ENCODE results near the gene KANSL1.

The KANSL1 gene

GRCh38 chr17:46169913-46170638 lies 23.2 kb downstream of the KANSL1 start:
- no peak for DNase-seq (ENCODE audit: low spot score)

DNA sequence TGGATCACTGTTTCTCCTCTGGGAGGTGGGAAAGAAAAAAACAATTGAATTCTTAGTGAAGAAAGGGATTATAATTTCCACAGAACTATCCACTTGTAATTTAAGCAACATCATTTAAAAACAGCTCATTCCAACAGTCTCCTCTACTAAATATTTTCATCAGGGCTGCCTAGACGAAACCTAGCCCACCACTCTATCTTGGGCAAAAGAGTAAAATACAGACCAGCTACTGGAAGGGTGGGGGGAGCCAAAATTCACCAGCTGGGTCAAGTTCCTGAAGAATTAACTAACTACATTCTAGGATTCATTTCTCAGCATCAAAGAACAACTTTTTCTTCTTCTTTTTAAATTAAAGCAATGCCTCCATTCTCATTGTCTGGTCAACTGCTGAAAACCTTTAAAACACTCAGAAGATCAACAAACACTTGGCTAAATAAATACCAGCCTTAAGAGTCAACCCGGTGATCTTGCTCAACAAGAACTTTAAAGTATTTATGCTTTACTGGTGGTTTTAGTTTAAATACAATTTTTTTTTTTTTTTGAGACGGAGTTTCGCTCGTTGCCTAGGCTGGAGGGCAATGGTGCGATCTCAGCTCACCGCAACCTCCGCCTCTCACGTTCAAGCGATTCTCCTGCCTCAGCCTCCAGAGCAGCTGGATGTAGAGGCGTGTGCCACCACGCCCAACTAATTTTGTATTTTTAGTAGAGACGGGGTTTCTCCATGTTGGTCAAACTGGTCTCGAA lies 25.2 kb downstream of the KANSL1 start:
- no peak for DNase-seq (ENCODE audit: low spot score)

GRCh38 chr17:46167267-46167666 lies 26.0 kb downstream of the KANSL1 start:
- DNase-seq (ENCODE audit: low spot score): no peak

DNA sequence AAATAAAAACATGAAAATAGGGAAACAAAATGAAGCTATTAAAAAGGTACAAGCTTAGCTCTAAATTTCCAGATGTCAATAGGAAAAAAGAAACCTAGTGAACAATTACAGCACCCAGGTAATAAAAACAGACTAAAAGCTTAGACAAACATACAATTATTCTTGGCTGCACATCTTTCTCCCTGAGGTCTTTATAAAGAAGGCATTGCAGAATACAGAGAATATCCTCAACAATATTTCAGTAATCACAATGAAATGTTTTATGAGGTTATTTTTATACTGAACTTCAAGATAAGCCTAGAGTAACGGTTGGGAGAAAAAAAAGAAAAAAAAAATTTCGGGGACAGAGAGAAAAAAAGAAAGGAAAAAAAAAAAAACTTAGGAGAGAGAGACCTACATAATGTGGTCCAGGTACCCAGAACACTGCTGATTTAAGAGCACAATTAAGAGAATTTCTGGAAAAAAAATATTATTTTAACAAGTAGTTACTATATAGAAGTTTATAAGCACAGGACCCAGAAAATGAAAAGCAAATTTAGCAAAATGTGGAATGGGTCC lies 26.5 kb downstream of the KANSL1 start:
- no peak for DNase-seq (ENCODE audit: low spot score)

GRCh38 chr17:46163929-46164594 lies 29.2 kb downstream of the KANSL1 start:
- no peak for DNase-seq (ENCODE audit: low spot score)

- no peak for DNase-seq (ENCODE audit: low spot score)
Measured at GRCh38 chr17:46163316-46163715, 29.9 kb downstream of the KANSL1 start.

GRCh38 chr17:46162866-46163265 lies 30.4 kb downstream of the KANSL1 start:
- DNase-seq (ENCODE audit: low spot score): no peak

- DNase-seq (ENCODE audit: low spot score): no peak
Measured at GRCh38 chr17:46160169-46160568, 33.1 kb downstream of the KANSL1 start.

DNA sequence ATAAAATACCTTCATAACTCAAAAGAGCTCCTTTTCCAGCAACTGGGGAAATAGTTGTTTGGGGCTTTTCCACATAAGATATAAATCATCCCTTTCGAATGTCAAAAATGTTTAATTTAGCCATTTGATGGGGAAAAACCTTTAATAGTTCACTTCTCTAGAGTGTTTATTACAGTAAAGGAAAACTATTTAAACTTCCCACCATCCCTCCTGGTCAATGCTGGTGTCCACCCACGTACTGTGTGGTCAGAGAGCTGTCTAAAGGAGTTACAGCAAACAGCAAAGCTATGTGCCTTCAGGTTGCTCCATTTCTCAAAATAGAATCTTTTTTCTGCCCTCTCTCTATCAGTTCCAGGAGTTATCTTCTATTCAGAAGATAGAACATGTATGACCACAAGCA lies 33.5 kb downstream of the KANSL1 start:
- DNase-seq (ENCODE audit: low spot score): no peak

DNA sequence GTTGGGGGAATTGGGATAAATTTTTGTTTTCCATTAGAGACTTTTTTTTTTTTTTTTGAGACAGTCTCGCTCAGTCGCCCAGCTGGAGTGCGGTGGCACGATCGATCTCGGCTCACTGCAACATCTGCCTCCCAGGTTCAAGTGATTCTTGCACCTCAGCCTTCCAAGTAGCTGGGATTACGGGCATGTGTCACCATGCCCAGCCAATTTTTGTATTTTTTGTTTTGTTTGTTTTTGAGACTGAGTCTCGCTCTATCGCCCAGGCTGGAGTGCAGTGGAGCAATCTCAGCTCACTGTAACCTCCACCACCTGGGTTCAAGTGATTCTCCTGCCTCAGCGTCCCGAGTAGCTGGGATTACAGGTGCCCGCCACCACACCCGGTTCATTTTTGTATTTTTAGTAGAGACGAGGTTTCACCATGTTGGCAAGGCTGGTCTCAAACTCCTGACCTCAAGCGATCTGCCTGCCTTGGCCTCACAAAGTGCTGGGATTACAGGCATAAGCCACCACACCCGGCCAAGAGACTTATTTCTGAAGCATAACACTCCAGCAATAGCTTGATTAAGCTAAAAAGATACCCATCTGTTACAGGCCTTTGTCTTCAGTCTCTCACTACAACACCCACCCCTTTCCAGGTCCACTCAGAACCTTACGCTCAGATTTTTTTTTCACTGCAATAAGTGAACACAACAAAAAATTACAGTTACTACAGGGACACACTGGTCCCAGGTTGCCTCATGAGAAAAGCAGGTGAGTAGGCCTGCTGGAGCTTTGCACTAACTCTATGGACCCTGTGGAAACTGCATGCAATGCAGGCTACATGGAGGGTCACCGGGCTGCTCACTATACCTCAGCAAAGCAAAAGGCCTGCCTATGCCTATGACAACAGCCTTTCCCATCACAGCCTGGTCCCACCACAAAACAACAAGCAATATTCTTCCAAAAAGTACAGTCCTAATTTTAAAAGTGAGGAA lies 34.6 kb downstream of the KANSL1 start:
- DNase-seq (ENCODE audit: low spot score): no peak

DNA sequence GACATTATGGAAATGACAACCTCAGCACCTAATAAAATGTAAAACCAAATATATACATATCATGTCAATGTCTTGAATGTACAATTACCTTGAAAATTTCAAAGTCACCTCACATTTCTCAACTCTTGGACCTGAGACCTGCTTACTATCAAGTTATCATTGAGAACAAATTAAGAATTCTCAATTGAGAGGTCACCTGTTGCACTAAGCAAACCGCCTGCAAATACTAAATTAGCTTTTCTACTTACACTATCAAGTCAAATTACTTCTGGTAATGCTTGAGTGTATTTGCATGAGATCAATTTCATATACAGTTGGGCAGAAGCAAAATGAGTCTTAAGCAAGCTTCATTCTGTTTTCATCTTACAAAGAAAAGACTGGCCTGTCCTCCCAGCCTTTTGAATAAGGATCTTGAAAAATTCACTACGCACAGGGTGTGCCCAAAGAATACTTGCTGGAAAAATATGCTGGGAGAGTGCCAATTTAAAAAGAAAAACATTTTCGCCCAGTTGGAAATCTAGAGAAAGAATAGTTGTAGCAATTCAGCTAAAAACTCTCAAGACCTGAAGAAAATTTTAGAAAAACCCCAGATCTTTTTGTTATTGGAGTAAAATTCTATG lies 35.7 kb downstream of the KANSL1 start:
- DNase-seq (ENCODE audit: low spot score): no peak

GRCh38 chr17:46154151-46154816 lies 38.9 kb downstream of the KANSL1 start:
- no peak for DNase-seq (ENCODE audit: low spot score)

DNA sequence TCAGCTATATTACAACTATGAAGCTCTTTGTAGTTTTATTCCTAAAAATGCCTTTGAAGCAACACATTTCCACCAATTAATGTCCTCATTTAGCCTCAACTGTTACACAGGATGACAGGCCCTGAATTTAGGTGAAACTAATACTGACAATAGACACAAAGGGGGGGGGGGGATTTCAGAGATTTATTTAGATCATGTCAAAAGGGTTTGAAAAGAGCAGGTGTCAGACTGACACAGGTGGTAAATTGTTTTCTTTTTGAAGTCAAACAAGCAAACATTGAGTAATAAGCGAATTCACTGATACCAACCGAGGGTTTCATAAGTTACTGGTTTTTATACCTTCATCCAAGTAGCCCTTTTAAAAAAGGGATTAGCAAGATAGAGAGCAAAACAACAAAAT lies 40.8 kb downstream of the KANSL1 start:
- no peak for DNase-seq (ENCODE audit: low spot score)

- DNase-seq (ENCODE audit: low spot score): no peak
Measured at GRCh38 chr17:46151762-46152161, 41.5 kb downstream of the KANSL1 start.

DNA sequence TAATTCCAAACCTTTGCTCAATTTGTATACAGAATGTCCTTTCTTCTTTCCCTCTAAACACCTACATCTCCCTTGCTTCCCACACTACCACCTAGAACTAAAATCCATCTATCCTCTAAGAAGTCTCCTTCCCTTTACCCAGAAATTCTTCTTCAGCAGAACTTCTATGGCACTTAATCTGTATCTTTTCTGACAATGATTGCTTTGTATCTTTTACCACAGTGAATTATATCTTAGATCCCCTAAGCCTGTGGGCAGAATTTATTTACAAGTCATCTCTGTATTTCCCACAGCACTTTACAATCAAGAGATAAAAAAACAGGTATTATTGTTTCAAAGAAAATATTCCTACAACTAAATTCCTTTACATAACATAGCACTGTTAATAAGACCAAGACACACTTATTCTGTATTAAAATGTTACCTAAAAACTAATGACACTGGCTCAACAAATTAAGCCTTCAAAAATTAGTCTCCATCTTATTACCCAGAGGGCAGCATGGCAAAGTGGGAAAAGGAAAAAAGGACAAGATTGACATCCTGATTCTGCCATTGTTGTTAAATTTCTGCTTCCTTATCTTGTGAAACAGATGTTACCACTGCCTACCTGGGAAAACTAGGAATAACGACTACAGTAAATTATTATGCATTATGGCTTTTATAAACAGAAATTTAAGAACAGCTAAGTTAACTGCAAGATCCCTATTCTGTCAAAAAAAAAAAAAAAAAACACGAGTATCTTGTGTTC lies 42.8 kb downstream of the KANSL1 start:
- no peak for DNase-seq (ENCODE audit: low spot score)

DNA sequence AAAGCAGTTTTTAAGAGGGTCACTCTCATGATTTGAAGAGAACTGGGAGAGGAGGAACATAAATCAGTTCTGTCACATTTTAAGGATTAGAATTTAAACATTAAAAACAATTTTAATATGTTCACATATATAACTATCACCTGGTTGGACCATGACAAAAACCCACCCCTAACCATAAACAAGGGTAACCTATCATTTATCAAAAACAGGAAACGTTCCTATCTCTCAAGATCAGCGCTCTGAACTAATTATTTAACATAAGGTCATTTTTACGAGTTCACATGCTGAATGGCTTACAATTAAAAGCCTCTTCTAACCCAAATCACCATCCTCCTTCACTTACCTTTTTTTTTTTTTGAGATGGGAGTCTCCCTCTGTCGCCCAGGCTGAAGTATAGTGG lies 45.0 kb downstream of the KANSL1 start:
- DNase-seq (ENCODE audit: low spot score): no peak

GRCh38 chr17:46147296-46147695 lies 45.9 kb downstream of the KANSL1 start:
- no peak for DNase-seq (ENCODE audit: low spot score)

DNA sequence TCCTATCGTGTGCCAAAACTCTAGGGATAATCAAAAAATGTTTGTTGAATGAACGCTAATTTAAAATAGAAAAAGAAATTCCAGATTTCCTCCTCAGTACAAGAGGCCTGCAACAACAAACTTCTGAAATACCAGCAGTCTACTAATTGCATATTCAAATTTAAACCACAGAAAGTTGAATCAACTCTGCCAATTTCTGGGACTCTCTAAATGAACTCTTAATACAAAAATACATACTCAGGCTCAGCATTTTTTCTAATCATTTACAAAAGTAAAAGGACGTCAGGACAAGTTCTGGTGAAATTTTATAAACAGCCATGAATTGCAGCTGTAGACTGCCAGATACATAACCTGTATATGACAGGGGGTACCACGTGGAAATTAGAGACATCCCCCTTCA lies 49.0 kb downstream of the KANSL1 start:
- DNase-seq (ENCODE audit: low spot score): no peak

DNA sequence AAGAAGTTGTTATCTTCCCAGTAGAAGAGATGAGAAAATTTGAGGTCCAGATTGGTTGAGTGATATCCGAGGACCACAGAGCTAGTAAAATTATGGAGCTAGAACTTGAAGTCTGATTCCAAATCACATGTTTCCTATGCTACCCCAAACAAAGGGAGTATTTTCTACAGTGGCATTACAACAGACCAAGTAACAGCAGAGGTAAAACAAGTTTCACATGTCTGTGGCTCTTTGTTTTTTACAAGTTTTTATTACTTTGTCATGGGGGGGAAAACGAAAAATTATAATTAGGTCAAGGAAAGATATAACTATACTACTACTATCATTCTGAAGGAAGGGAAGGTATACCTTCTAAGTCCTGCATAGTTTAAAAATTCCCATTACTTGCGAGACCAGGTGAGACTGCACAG lies 49.4 kb downstream of the KANSL1 start:
- DNase-seq (ENCODE audit: low spot score): peak; percentile 52

GRCh38 chr17:46141645-46142044 lies 51.6 kb downstream of the KANSL1 start:
- no peak for DNase-seq (ENCODE audit: low spot score)
